ENCODE data around the gene SLC36A1.
"Not testable (repeated sequence)": the region's sequence is repeated elsewhere in the genome, so short reads cannot be mapped to it uniquely, and the experiment has no call there.

Gene SLC36A1

DNA sequence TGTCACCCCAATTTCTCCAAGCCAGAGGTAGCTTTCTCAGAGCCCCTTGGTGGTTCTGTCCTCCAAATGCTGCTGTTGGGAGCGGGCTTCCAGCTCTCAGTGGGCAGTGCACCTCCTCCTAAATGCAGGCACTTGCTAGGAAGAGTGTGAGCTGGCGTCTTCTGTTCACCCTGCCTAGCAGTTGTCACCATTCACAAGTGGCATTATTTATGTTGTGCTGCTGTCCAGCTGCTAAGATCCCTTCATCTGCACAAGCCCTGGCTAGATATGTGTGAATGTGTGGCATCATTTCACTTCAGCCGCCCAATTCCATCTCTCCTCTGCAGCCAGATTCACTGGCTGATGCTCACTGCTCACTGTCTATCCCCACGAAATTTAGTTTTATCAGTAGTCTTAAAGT lies 43.7 kb downstream of the SLC36A1 start:
- no peak for DNase-seq

- DNase-seq, result no peak
Observed at GRCh38 chr5:151492729-151493128, 45.3 kb downstream of the SLC36A1 start.

- no peak for DNase-seq
Observed at GRCh38 chr5:151493665-151494064, 46.3 kb downstream of the SLC36A1 start.

DNA sequence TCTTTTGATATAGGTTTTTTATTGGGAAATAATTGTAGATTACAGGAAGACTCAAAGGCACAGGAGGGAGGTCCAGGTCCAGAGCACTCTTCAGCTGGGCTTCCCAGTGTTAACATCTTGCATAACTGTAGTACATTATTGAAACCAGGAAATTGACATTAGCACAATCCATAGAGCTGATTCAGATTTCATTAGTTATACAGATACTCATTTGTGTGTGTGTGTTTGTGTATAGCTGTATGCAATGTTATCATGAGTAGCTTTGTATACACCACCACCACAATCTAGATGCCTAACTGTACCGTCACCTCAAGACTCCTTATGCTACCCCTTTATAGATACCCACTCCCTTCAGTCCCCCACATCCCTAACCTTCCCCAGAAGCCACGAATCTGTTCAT lies 47.9 kb downstream of the SLC36A1 start:
- DNase-seq, result no peak

DNA sequence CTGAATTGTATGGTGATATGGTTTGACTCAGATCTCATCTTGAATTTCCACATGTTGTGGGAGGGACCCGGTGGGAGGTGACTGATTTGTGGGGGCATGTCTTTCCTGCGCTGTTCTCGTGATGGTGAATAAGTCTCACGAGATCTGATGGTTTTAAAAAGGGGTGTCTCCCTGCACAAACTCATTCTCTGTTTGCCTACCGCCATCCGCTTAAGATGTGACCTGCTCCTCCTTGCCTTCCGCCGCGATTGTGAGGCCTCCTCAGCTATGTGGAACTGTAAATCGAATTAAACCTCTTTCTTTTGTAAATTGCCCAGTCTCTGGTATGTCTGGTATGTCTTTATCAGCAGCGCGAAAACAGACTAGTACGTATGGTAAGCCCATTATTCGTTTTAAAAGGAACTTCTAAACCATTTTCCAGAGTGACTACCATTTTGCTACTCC lies 48.7 kb downstream of the SLC36A1 start:
- no peak for DNase-seq

DNA sequence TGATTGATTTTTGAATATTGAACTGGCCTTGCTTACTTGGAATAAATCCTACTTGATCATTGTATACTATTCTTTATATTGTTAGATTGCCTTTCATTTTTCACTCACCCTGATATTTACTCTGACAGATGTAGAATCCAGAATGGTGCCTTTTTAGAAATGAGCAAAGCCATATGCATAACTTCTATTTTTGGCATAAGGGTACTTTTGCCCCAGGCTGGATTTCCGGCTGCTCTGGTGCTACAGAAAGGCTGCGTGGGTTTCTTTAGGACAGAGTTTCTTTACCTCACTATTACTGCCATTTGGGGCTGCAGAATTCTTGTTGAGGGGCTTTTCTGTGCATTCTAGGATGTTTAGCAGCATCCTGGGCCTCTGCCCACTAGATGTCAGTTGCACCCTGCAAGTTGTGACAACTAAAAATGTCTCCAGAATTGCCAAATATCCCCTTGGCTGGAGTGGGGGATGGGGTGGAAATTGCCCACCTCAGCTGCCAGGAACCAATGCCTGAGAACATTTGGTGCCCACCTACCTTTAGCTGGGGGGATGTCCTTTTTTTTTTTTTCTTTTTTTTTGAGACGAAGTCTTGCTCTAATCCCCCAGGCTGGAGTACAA lies 50.1 kb downstream of the SLC36A1 start:
- DNase-seq, result no peak

DNA sequence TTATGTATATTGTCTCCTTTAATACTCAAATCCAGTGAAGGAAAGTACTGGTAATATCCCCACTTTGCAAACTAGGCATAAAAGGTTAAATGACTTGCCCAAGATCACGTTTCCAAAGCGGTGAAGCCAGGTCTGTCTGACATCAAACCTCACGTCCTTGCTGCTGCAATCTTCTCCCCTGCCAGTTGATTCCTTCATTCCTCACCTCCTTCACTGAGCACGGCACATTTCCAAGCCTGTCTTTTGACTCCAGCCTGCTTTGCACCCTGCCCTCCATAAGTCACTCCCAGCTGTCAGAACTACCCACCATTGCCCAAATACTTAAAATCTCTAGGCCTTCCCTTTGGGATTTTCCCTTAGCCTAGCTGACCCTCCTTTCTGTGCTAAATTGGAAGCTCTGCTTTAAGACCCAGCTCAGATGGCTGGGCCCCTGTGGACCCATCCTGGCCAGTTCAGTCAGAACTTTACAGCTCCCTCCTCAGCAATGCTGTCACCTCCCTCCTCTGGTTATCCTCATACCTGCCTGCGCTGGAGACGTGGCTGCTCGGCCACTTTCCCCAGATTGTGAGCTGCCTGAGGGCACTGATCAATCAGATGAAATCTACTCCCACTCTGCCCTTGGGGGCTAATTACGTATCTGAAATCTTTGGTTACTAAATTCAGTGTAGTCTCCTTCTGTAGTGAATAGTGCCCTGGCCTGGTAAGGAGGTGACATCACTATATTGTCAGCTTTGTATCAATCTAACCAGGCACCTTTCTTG lies 51.2 kb downstream of the SLC36A1 start:
- no peak for DNase-seq

GRCh38 chr5:151499501-151500035 lies 52.2 kb downstream of the SLC36A1 start:
- DNase-seq, result no peak

- no peak for DNase-seq
Observed at GRCh38 chr5:151504006-151504405, 56.6 kb downstream of the SLC36A1 start.

GRCh38 chr5:151508308-151508707 lies 60.9 kb downstream of the SLC36A1 start:
- not testable (repeated sequence) for DNase-seq

DNA sequence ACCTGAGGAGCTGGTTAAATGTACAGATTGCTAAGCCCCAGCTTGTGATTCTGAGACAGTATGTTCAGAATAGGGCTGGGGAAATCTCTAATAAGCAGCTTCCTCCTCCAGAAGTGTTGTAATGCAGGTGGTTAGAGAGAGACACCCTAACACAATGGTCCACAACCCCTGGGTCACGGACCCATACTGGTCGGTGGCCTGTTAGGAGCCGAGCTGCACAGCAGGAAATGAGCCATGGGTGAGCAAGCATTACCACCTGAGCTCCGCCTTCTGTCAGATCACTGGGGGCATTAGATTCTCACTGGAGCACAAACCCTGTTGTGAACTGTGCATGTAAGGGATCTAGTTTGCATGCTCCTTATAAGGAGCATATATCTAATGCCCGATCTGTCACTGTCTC lies 61.8 kb downstream of the SLC36A1 start:
- peak; percentile 1 for DNase-seq

GRCh38 chr5:151509836-151510235 lies 62.4 kb downstream of the SLC36A1 start:
- no peak for DNase-seq

GRCh38 chr5:151517122-151517920 lies 69.9 kb downstream of the SLC36A1 start:
- DNase-seq, result no peak

- DNase-seq, result no peak
Observed at GRCh38 chr5:151520294-151520693, 72.9 kb downstream of the SLC36A1 start.

DNA sequence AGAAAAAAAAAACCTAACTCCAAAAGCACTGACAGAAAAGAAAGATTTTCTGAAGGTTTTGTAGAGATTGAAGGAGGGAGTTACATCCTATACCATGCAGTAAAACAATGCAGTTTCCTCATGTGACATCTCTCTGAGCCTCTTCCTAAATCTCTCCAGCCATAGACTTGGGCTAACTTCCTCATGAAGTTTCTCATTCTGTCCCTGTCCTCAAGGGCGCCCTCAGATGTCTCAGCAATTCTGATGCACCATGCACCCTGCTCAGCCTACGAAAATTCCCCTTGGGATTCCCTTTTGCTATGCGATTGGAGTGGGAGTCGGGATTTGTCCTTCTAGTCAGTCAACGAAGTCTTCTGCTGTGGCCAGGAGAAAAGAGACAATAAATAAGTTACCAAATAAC lies 74.8 kb downstream of the SLC36A1 start:
- no peak for DNase-seq

DNA sequence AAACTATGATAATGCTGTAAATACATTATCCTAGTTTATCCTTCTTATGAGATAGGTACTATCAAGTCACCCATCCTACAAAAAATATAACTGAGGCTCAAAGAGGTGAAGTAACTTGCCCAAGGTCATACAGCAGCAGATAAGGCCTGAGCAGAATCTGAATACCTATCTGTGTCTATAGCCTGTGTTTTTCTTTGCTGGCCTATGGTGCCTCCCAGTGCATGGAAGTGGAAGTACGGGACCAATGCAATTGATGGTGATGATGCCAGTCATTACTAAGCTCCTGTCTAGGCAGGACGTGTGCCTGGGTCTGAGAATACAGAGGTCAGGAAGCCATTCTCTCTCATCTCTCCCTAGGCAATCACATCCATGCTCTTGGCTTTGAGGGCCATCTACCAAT lies 75.9 kb downstream of the SLC36A1 start:
- DNase-seq, result peak; percentile 0

DNA sequence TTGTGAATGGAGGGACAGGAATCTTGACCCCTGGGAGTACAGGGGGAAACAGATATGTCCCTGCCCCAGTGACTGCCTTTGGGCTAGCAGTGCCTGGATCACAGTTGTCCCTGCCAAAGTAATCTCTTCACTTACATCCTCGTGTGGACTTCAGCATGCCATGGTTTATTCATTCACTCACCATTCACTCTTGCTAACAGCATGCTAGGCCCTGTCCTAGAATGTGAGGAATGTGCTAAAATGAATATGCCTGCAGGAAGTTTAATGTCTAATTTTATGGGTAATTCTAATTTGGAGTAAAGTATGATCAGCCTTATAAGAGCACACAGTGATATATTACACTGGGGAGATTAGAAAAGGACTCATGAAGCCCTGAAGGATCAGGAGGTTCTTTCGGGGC lies 80.8 kb downstream of the SLC36A1 start:
- DNase-seq, result no peak

- DNase-seq, result no peak
Observed at GRCh38 chr5:151528996-151529395, 81.6 kb downstream of the SLC36A1 start.

DNA sequence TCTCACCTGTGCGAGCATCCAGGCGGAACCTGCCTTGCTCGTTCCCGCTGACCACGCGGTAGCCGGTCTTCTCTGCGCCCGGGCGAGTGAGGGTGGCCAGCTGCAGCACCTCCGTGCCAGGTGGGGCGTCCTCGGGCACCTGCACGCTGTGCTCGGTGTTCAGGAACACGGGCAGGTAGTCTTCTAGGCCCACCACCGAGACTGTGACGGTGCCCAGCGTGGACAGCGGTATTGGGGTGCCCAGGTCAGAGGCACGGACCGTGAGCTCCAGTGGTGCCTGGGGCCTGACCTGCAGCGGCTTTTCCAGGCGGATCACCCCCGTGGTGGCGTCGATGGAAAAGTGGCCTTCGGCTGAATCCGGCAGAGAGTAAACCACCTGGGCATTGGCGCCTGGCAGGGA lies 84.2 kb downstream of the SLC36A1 start:
- DNase-seq, result no peak

DNA sequence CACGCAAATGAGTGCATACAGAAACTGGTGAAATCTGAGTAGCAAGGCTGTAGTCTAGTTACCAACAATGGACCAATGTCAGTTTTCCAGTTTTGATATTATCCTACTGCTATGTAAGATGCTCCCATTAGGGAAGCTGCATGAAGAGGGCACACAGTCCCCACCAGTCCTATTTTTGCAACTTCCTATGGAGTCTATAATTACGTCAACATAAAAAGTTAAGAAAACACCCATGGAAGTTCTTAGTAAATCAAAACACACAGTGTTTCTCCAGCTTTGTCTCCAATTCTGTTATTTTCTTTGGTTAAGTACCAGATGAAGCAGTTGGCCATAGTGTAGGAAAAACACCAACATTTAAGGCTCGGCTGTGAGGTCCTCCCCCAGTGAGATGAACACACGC lies 85.0 kb downstream of the SLC36A1 start:
- DNase-seq, result no peak

DNA sequence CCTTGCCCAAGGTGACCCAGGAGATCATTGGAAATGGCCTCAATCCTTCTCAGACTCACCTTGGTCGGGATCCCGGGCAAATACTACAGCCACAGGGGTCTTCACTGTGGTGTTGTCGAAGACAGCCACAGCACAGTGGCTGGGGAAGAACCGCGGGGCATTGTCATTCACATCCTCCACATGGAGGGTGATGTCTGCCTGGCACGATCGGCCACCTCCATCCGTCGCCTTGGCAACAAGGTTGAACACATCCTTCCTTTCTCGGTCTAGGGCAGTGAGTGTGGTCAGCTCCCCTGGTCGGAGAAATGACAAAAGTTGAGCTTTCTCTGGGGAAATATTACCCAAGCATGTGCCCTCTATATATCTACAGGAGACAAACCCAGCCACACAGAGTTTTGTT lies 86.9 kb downstream of the SLC36A1 start:
- DNase-seq, result no peak

DNA sequence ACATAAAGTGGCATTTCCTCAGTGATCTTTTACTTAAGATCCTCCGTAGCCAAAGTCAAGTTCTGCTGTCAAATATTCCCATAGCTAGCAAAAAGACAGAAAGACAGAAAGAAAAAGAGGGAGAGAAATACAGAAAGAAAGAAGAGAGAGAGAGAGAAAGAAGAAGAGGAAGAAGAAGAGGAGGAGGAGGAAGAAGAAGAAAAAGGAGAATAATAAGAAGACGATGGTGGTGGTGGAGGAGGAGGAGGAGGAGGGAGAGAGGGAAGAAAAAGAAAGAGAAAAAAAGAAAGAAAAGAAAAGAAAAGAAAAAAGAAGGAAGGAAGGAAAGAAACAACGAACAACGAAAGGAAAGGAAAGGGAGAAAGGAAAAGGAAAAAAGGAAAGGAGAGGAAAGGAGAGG lies 89.6 kb downstream of the SLC36A1 start:
- no peak for DNase-seq

DNA sequence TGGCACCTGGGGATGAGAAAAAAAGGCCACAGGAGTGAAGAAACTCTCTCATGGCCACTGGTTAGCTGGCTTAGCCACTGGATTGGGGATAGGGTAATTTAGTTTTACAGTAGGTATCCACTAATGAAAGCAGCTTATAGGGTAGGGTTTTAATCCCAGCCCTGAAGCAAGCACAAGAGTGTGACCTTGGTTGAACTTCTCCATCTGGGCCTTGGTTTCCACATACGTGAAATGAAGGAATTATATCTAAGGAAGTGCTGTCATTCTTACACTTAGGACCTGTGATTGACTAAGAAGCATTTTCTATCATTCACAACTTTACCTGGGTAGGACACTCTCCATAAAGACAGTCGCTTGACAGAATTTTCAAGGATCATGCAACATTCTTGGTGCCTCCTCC lies 94.2 kb downstream of the SLC36A1 start:
- DNase-seq, result no peak

Measured in NCI-H2227 treated with DMSO at 0.1 percent for 48 hours (cell line).